GM19025 (cell line): ENCODE results near the gene MPPED1.

ENCODE experiments used
- ATAC-seq: cut with Tn5 transposase; IDR thresholded peaks from one replicate; pipeline ENCODE4 v1.9.1; 2021; ENCODE audit warnings: mild to moderate bottlenecking, low read depth, moderate library complexity; ENCODE audit not compliant: unreplicated experiment

Gene MPPED1

GRCh38 chr22:43514476-43515157, 102.8 kb downstream of the MPPED1 start:
- ATAC-seq, result no peak

GRCh38 chr22:43515411-43515810, 103.6 kb downstream of the MPPED1 start:
- ATAC-seq, result no peak

GRCh38 chr22:43515902-43516301, 104.1 kb downstream of the MPPED1 start:
- ATAC-seq, result no peak

GRCh38 chr22:43516386-43516785, 104.6 kb downstream of the MPPED1 start:
- no peak for ATAC-seq

GRCh38 chr22:43516996-43517635, 105.3 kb downstream of the MPPED1 start:
- ATAC-seq, result no peak

- no peak for ATAC-seq
Measured at GRCh38 chr22:43520632-43521039, 108.8 kb downstream of the MPPED1 start.

- no peak for ATAC-seq
Measured at GRCh38 chr22:43521716-43522115, 109.9 kb downstream of the MPPED1 start.

- no peak for ATAC-seq
Measured at GRCh38 chr22:43526117-43526655, 114.4 kb downstream of the MPPED1 start.

GRCh38 chr22:43526946-43527345, 115.1 kb downstream of the MPPED1 start:
- ATAC-seq, result no peak

GRCh38 chr22:43528601-43529360, 117.0 kb downstream of the MPPED1 start:
- ATAC-seq, result no peak

- ATAC-seq, result no peak
Measured at GRCh38 chr22:43529461-43529860, 117.6 kb downstream of the MPPED1 start.

GRCh38 chr22:43529934-43530333, 118.1 kb downstream of the MPPED1 start:
- ATAC-seq, result no peak

- no peak for ATAC-seq
Measured at GRCh38 chr22:43530349-43531201, 118.8 kb downstream of the MPPED1 start.

- no peak for ATAC-seq
Measured at GRCh38 chr22:43531651-43532050, 119.8 kb downstream of the MPPED1 start.

- no peak for ATAC-seq
Measured at GRCh38 chr22:43532301-43533155, 120.7 kb downstream of the MPPED1 start.

GRCh38 chr22:43533156-43533530, 121.3 kb downstream of the MPPED1 start:
- no peak for ATAC-seq

- ATAC-seq, result no peak
Measured at GRCh38 chr22:43533656-43534428, 122.0 kb downstream of the MPPED1 start.

- ATAC-seq, result no peak
Measured at GRCh38 chr22:43534916-43535315, 123.1 kb downstream of the MPPED1 start.

GRCh38 chr22:43535336-43535735, 123.5 kb downstream of the MPPED1 start:
- no peak for ATAC-seq
